Immature natural killer cell (primary cell): ENCODE data around the gene ESRRG. TPM values are rescaled to one million over a fixed set of nuclear protein-coding genes. Genes with fewer than 3 reads are reported as not detected.

ENCODE experiments used
- DNase-seq, 3 donors: peaks; one replicate each; pipeline ENCODE4 v3.0.0; 2022; ENCODE audit warnings: mixed read lengths in 1 of 3
- H3K27ac Mint-ChIP-seq, 6 donors: one replicate each; pipeline ENCODE4 v1.8.0; 2020; ENCODE audit warnings: mixed read lengths in 6 of 6, mild to moderate bottlenecking in 5 of 6, inconsistent platforms in 4 of 6, moderate library complexity in 3 of 6
- H3K27me3 Mint-ChIP-seq, 3 donors: one replicate each; pipeline ENCODE4 v1.8.0; 2020 to 2021; ENCODE audit warnings: low read depth in 3 of 3, mild to moderate bottlenecking in 3 of 3, mixed read lengths in 3 of 3, moderate library complexity in 3 of 3, inconsistent platforms in 1 of 3
- H3K36me3 Mint-ChIP-seq, 3 donors: one replicate each; pipeline ENCODE4 v1.8.0; 2020; ENCODE audit warnings: mixed read lengths in 3 of 3, inconsistent platforms in 2 of 3, mild to moderate bottlenecking in 2 of 3
- H3K4me1 Mint-ChIP-seq, 2 donors: one replicate each; pipeline ENCODE4 v1.8.0; 2020; ENCODE audit warnings: inconsistent platforms in 2 of 2, mild to moderate bottlenecking in 2 of 2, mixed read lengths in 2 of 2, moderate library complexity in 1 of 2
- H3K4me3 Mint-ChIP-seq, 5 donors: one replicate each; pipeline ENCODE4 v1.8.0; 2020; ENCODE audit warnings: mild to moderate bottlenecking in 5 of 5, mixed read lengths in 5 of 5, inconsistent platforms in 3 of 5, moderate library complexity in 3 of 5
- H3K9me3 Mint-ChIP-seq, 6 donors: one replicate each; pipeline ENCODE4 v1.8.0; 2020; ENCODE audit warnings: mild to moderate bottlenecking in 6 of 6, mixed read lengths in 6 of 6, inconsistent platforms in 4 of 6, moderate library complexity in 3 of 6
- polyA plus RNA-seq, 3 donors: library from polyadenylated mRNA; unstranded; fragments of 300-500 nt; fragmentation: Illumina TruSeq; gene quantifications; one replicate each; pipeline ENCODE4 v1.2.3, GENCODE V29; 2021

The ESRRG gene
- polyA plus RNA-seq, 3 donors from 2014 or later: not detected

GRCh38 chr1:216640100-216640499, 83.1 kb downstream of the ESRRG start:
- H3K4me3 Mint-ChIP-seq: no peak overlapping the region

GRCh38 chr1:216632980-216633379, 90.2 kb downstream of the ESRRG start:
- no peak overlapping the region for H3K4me3 Mint-ChIP-seq

More at GRCh38 chr1:216640100-216640499, 83.1 kb downstream of the ESRRG start:
- H3K27me3 Mint-ChIP-seq: no peaks in the 10 kb centered on the region
- no peaks in the 10 kb centered on the region for H3K4me1 Mint-ChIP-seq
- H3K27ac Mint-ChIP-seq: no peak overlapping the region
- peaks cover 0 to 1% (median 0%) of the 10 kb centered on the region in 3 donors for H3K36me3 Mint-ChIP-seq
- peaks cover 4 to 38% (median 13%) of the 10 kb centered on the region in 6 donors for H3K9me3 Mint-ChIP-seq
- DNase-seq: no peak

GRCh38 chr1:216630532-216630931, 92.7 kb downstream of the ESRRG start:
- no peak for DNase-seq
- Mint-ChIP-seq H3K36me3 (peaks cover 0 to 3% (median 0%) of the 10 kb centered on the region in 3 donors), H3K4me1 (no peaks in the 10 kb centered on the region), H3K27me3 (no peaks in the 10 kb centered on the region), H3K9me3 (peaks cover 0 to 25% (median 13%) of the 10 kb centered on the region in 6 donors), H3K4me3 (no peak overlapping the region), H3K27ac (no peak overlapping the region)

More at GRCh38 chr1:216632980-216633379, 90.2 kb downstream of the ESRRG start:
- Mint-ChIP-seq H3K27me3 (no peaks in the 10 kb centered on the region), H3K4me1 (no peaks in the 10 kb centered on the region), H3K9me3 (peaks cover 0 to 32% (median 15%) of the 10 kb centered on the region in 6 donors), H3K27ac (no peak overlapping the region), H3K36me3 (peaks cover 0 to 3% (median 0%) of the 10 kb centered on the region in 3 donors)
- DNase-seq: no peak

- DNase-seq: no peak
- no peak overlapping the region for H3K4me3 Mint-ChIP-seq
- peaks cover 0 to 35% (median 14%) of the 10 kb centered on the region in 6 donors for H3K9me3 Mint-ChIP-seq
- peaks cover 0 to 3% (median 0%) of the 10 kb centered on the region in 3 donors for H3K36me3 Mint-ChIP-seq
- H3K27me3 Mint-ChIP-seq: peaks cover 0 to 2% (median 0%) of the 10 kb centered on the region in 3 donors
- no peak overlapping the region for H3K27ac Mint-ChIP-seq
- H3K4me1 Mint-ChIP-seq: no peaks in the 10 kb centered on the region
These were observed 96.0 kb downstream of the ESRRG start for GRCh38 chr1:216627252-216627651.

GRCh38 chr1:216626394-216627067, 96.7 kb downstream of the ESRRG start:
- Mint-ChIP-seq H3K4me3 (no peak overlapping the region), H3K4me1 (no peaks in the 10 kb centered on the region), H3K27ac (no peak overlapping the region), H3K9me3 (peaks cover 0 to 37% (median 10%) of the 10 kb centered on the region in 6 donors), H3K27me3 (peaks cover 0 to 2% (median 0%) of the 10 kb centered on the region in 3 donors), H3K36me3 (peaks cover 0 to 6% (median 0%) of the 10 kb centered on the region in 3 donors)
- no peak for DNase-seq

GRCh38 chr1:216621536-216621935, 101.7 kb downstream of the ESRRG start:
- Mint-ChIP-seq H3K4me3 (no peak overlapping the region), H3K9me3 (peaks cover 0 to 45% (median 5%) of the 10 kb centered on the region in 6 donors), H3K27ac (no peak overlapping the region), H3K36me3 (peaks cover 0 to 3% (median 0%) of the 10 kb centered on the region in 3 donors), H3K4me1 (no peaks in the 10 kb centered on the region), H3K27me3 (peaks cover 0 to 2% (median 0%) of the 10 kb centered on the region in 3 donors)
- DNase-seq: no peak

- Mint-ChIP-seq H3K4me3 (no peak overlapping the region), H3K27ac (no peak overlapping the region), H3K36me3 (peaks cover 0 to 3% (median 0%) of the 10 kb centered on the region in 3 donors), H3K27me3 (peaks cover 0 to 2% (median 2%) of the 10 kb centered on the region in 3 donors), H3K4me1 (no peaks in the 10 kb centered on the region), H3K9me3 (peaks cover 2 to 42% (median 10%) of the 10 kb centered on the region in 6 donors)
- DNase-seq: no peak
These were observed 106.0 kb downstream of the ESRRG start for GRCh38 chr1:216617081-216617875.

- H3K4me3 Mint-ChIP-seq: no peak overlapping the region
- H3K27me3 Mint-ChIP-seq: peaks cover 0 to 2% (median 2%) of the 10 kb centered on the region in 3 donors
- DNase-seq: no peak
- no peak overlapping the region for H3K27ac Mint-ChIP-seq
- H3K36me3 Mint-ChIP-seq: no peaks in the 10 kb centered on the region
- H3K9me3 Mint-ChIP-seq: peaks cover 4 to 38% (median 13%) of the 10 kb centered on the region in 6 donors
- H3K4me1 Mint-ChIP-seq: no peaks in the 10 kb centered on the region
These were observed 106.8 kb downstream of the ESRRG start for GRCh38 chr1:216616425-216616824.

- no peak overlapping the region for H3K27ac Mint-ChIP-seq
- H3K4me3 Mint-ChIP-seq: no peak overlapping the region
- H3K36me3 Mint-ChIP-seq: no peaks in the 10 kb centered on the region
- no peaks in the 10 kb centered on the region for H3K4me1 Mint-ChIP-seq
- DNase-seq: no peak
- H3K9me3 Mint-ChIP-seq: peaks cover 7 to 35% (median 13%) of the 10 kb centered on the region in 6 donors
- H3K27me3 Mint-ChIP-seq: peaks cover 0 to 2% (median 2%) of the 10 kb centered on the region in 3 donors
These were observed 109.0 kb downstream of the ESRRG start for GRCh38 chr1:216614011-216614934.

- H3K36me3 Mint-ChIP-seq: no peaks in the 10 kb centered on the region
- H3K27me3 Mint-ChIP-seq: peaks cover 0 to 2% (median 2%) of the 10 kb centered on the region in 3 donors
- H3K9me3 Mint-ChIP-seq: peaks cover 5 to 36% (median 13%) of the 10 kb centered on the region in 6 donors
- no peak overlapping the region for H3K27ac Mint-ChIP-seq
- no peak for DNase-seq
- no peaks in the 10 kb centered on the region for H3K4me1 Mint-ChIP-seq
- no peak overlapping the region for H3K4me3 Mint-ChIP-seq
These were observed 110.9 kb downstream of the ESRRG start for GRCh38 chr1:216612291-216612690.

GRCh38 chr1:216607067-216607697, 116.0 kb downstream of the ESRRG start:
- H3K36me3 Mint-ChIP-seq: peaks cover 0 to 3% (median 0%) of the 10 kb centered on the region in 3 donors
- H3K4me3 Mint-ChIP-seq: no peak overlapping the region
- H3K27ac Mint-ChIP-seq: no peak overlapping the region
- no peaks in the 10 kb centered on the region for H3K4me1 Mint-ChIP-seq
- DNase-seq: no peak
- H3K27me3 Mint-ChIP-seq: no peaks in the 10 kb centered on the region
- peaks cover 5 to 28% (median 12%) of the 10 kb centered on the region in 6 donors for H3K9me3 Mint-ChIP-seq

GRCh38 chr1:216606047-216606637, 117.1 kb downstream of the ESRRG start:
- Mint-ChIP-seq H3K9me3 (peaks cover 2 to 25% (median 10%) of the 10 kb centered on the region in 6 donors), H3K27ac (no peak overlapping the region), H3K4me1 (no peaks in the 10 kb centered on the region), H3K36me3 (peaks cover 0 to 3% (median 0%) of the 10 kb centered on the region in 3 donors), H3K4me3 (no peak overlapping the region), H3K27me3 (peaks cover 0 to 2% (median 0%) of the 10 kb centered on the region in 3 donors)
- no peak for DNase-seq
